Measurements from ENCODE around the gene SS18L1. TPM values are rescaled to one million over a fixed set of nuclear protein-coding genes. Genes with fewer than 3 reads are reported as not detected.

Gene SS18L1
- total RNA-seq, 1 experiment from 2014 or later, result 17.9 TPM

GRCh38 chr20:62097881-62098407 lies 45.6 kb upstream of the SS18L1 start:
- POLR2A ChIA-PET (ENCODE audit: unreplicated experiment), result no interaction called here
- H3K36me3 ChIP-seq (ENCODE audit: low read depth, low read length), result no peaks in the 10 kb centered on the region
- H3K4me1 ChIP-seq (ENCODE audit: insufficient read depth, low read length), result no peaks in the 10 kb centered on the region
- H3F3A ChIP-seq (ENCODE audit: low read length, unreplicated experiment), result no peaks in the 10 kb centered on the region
- no peaks in the 10 kb centered on the region for H3K9me2 ChIP-seq (replicated peaks; ENCODE audit: low read length)
- H3K9ac ChIP-seq (ENCODE audit: low read length), result no peak overlapping the region
- ATAC-seq, result no peak
- H3K9me3 ChIP-seq (ENCODE audit: low read length), result no peaks in the 10 kb centered on the region
- TF ChIP-seq EZH2 (IDR thresholded peaks at IDR 0.05; ENCODE audit: low read length, unreplicated experiment) (no peak), EZH2phosphoT487 (IDR thresholded peaks at IDR 0.05; ENCODE audit: borderline replicate concordance, low read length) (no peak), CTCF (conservative IDR thresholded peaks at IDR 0.05; ENCODE audit: low read depth, low read length) (no peak)
- H2AFZ ChIP-seq (ENCODE audit: low read length), result no peak overlapping the region
- CTCF ChIA-PET, result no interaction called here
- H3K79me2 ChIP-seq (ENCODE audit: low read length), result no peaks in the 10 kb centered on the region
- H4K20me1 ChIP-seq (ENCODE audit: low read length), result no peaks in the 10 kb centered on the region
- no peak overlapping the region for H3K4me3 ChIP-seq (ENCODE audit: low read length)
- no TSS peak for BruUV-seq (replicated peaks)
- intact Hi-C loops (cut with micrococcal nuclease), result no loop called here
- H3K27me3 ChIP-seq (ENCODE audit: low read length), result peaks cover 5% of the 10 kb centered on the region; the same call in 1 of the 2 replicates
- H3K4me2 ChIP-seq (ENCODE audit: low read length), result no peak overlapping the region
- no peak overlapping the region for H3K27ac ChIP-seq (ENCODE audit: low read length)
- DNase-seq, result no peak

- Histone ChIP-seq H4K20me1 (ENCODE audit: low read length) (no peaks in the 10 kb centered on the region), H3K9me3 (ENCODE audit: low read length) (no peaks in the 10 kb centered on the region; the same call in 1 of the 2 replicates), H3K9me2 (replicated peaks; ENCODE audit: low read length) (no peaks in the 10 kb centered on the region), H3K4me2 (ENCODE audit: low read length) (no peak overlapping the region), H3K9ac (ENCODE audit: low read length) (no peak overlapping the region), H3F3A (ENCODE audit: low read length, unreplicated experiment) (no peaks in the 10 kb centered on the region), H3K4me1 (ENCODE audit: insufficient read depth, low read length) (no peaks in the 10 kb centered on the region), H3K27ac (ENCODE audit: low read length) (no peak overlapping the region), H3K4me3 (ENCODE audit: low read length) (no peak overlapping the region), H3K27me3 (ENCODE audit: low read length) (peaks cover 5% of the 10 kb centered on the region; the same call in 1 of the 2 replicates), H2AFZ (ENCODE audit: low read length) (no peak overlapping the region), H3K36me3 (ENCODE audit: low read depth, low read length) (no peaks in the 10 kb centered on the region), H3K79me2 (ENCODE audit: low read length) (no peaks in the 10 kb centered on the region)
- no peak for ATAC-seq
- ChIA-PET POLR2A (ENCODE audit: unreplicated experiment) (no interaction called here), CTCF (no interaction called here)
- TF ChIP-seq CTCF (conservative IDR thresholded peaks at IDR 0.05; ENCODE audit: low read depth, low read length) (no peak), EZH2 (IDR thresholded peaks at IDR 0.05; ENCODE audit: low read length, unreplicated experiment) (no peak), EZH2phosphoT487 (IDR thresholded peaks at IDR 0.05; ENCODE audit: borderline replicate concordance, low read length) (no peak)
- BruUV-seq (replicated peaks), result no TSS peak
- intact Hi-C loops (cut with micrococcal nuclease), result no loop called here
- no peak for DNase-seq
Measured at GRCh38 chr20:62101078-62101477, 42.5 kb upstream of the SS18L1 start.

DNA sequence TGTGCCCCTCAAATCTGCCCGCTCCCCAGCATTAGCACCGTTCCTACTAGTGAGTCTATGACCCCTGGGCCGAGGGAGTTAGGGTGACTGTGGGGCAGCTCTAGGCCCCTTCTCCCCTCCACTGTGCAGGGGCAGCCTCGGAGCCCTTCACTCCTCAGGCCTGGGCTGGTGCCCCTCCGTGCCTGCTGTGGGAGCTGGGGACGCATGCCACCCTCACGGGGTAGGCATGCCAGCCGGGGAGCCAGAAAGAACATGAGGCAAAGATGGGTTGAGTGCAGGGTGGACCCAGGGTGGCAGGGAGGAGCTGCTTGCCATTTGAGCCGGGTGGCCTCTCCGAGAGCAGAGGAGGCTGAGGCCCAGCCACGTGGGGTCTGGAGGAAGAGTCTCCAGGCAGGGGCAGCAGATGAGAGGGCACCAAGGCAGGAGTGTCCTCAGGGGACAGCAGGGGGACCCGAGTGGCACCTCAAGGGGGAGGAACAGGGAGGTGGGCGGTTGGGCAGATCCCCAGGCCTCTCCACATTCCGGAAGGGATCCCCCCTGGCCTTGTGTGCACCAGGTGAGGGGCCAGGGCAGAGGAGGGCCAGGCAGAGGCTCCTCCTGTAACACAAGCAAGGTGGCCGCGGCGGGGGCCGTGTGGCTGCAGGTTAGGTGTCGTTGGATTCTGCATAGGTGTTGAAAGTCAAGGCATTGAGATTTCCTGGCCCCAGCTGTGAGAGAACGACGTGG lies 39.9 kb upstream of the SS18L1 start:
- peaks cover 5% of the 10 kb centered on the region; the same call in 1 of the 2 replicates for H3K27me3 ChIP-seq (ENCODE audit: low read length)
- DNase-seq (no peak), ATAC-seq (no peak)
- H3K4me3 ChIP-seq (ENCODE audit: low read length), result no peak overlapping the region
- intact Hi-C loops (cut with micrococcal nuclease), result no loop called here
- no peaks in the 10 kb centered on the region for H3F3A ChIP-seq (ENCODE audit: low read length, unreplicated experiment)
- no peak overlapping the region for H3K9ac ChIP-seq (ENCODE audit: low read length)
- H2AFZ ChIP-seq (ENCODE audit: low read length), result no peak overlapping the region
- H3K9me3 ChIP-seq (ENCODE audit: low read length), result peaks cover 2% of the 10 kb centered on the region; the same call in 1 of the 2 replicates
- H3K79me2 ChIP-seq (ENCODE audit: low read length), result no peaks in the 10 kb centered on the region
- ChIA-PET POLR2A (ENCODE audit: unreplicated experiment) (no interaction called here), CTCF (no interaction called here)
- no peaks in the 10 kb centered on the region for H4K20me1 ChIP-seq (ENCODE audit: low read length)
- no TSS peak for BruUV-seq (replicated peaks)
- no peak overlapping the region for H3K4me2 ChIP-seq (ENCODE audit: low read length)
- TF ChIP-seq CTCF (conservative IDR thresholded peaks at IDR 0.05; ENCODE audit: low read depth, low read length) (no peak), EZH2 (IDR thresholded peaks at IDR 0.05; ENCODE audit: low read length, unreplicated experiment) (no peak), EZH2phosphoT487 (IDR thresholded peaks at IDR 0.05; ENCODE audit: borderline replicate concordance, low read length) (no peak)
- no peaks in the 10 kb centered on the region for H3K36me3 ChIP-seq (ENCODE audit: low read depth, low read length)
- no peaks in the 10 kb centered on the region for H3K9me2 ChIP-seq (replicated peaks; ENCODE audit: low read length)
- H3K27ac ChIP-seq (ENCODE audit: low read length), result no peak overlapping the region
- no peaks in the 10 kb centered on the region for H3K4me1 ChIP-seq (ENCODE audit: insufficient read depth, low read length)
